GM21360 (cell line): ENCODE data around the gene BLTP3B.

Source experiments
- ATAC-seq: cut with Tn5 transposase; IDR thresholded peaks from one replicate; pipeline ENCODE4 v1.9.1; 2021; ENCODE audit warnings: mild to moderate bottlenecking, moderate library complexity; ENCODE audit not compliant: unreplicated experiment

BLTP3B gene

GRCh38 chr12:100120355-100120754 lies 22.3 kb downstream of the BLTP3B start:
- no peak for ATAC-seq

DNA sequence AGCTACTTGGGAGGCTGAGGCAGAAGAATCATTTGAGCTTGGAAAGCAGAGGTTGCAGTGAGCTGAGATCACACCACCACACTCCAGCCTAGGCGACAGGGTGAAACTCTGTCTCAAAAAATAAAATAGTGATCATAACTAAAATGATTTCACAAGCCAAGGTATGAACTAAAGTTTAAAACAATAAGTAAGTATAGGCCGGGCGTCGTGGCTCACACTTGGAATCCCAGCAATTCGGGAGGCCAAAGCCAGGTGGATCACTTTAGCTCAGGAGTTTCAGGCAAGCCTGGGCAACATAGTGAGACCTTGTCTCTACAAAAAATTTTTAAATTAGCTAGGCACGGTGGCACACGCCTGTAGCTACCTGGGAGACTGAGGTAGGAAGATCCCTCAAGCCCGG lies 27.4 kb downstream of the BLTP3B start:
- ATAC-seq: no peak

GRCh38 chr12:100114574-100114973 lies 28.1 kb downstream of the BLTP3B start:
- no peak for ATAC-seq

- ATAC-seq: no peak
Measured at GRCh38 chr12:100110276-100110675, 32.4 kb downstream of the BLTP3B start.

DNA sequence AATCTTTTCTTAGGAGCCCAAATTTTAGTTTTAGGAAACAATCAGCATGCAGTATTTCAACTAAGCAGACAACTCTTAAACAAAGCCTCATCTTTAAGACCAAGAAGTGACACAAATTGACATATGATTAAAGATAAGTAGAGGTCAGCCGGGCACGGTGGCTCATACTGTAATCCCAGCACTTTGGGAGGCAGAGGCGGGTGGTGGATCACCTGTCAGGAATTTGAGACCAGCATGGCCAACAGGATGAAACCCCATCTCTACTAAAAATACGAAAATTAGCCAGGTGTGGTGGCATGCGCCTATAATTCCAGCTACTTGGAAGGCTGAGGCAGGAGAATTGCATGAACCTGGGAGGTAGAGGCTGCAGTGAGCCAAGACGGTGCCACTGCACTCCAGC lies 35.8 kb downstream of the BLTP3B start:
- ATAC-seq: no peak

DNA sequence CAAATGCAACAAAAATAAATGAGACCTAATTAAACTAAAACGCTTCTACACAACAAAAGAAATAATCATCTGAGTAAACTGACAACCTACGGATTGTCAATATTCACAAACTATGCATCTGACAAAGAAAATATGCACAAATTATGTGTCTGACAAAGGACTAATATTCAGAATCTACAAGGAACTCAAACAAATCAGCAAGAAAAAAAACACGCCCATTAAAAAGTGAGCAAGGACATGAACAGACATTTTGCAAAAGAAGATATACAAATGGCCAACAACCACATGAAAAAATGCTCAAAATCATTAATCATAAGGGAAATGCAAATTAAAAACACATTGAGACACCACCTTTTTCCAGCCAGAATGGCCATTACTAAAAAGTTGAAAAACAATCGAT lies 37.0 kb downstream of the BLTP3B start:
- no peak for ATAC-seq

GRCh38 chr12:100101000-100101399 lies 41.7 kb downstream of the BLTP3B start:
- no peak for ATAC-seq
